Hematopoietic multipotent progenitor cell treated with erythropoietin and hydrocortisone succinate and interleukin-3 and kit ligand, for 17 days (in vitro differentiated cells): ENCODE results near the gene TIFAB.
A peak's percentile ranks its signal among the peaks of the same experiment; 100 is the strongest.

Experiments
- DNase-seq: peaks from one replicate; pipeline ENCODE4 v3.0.0-alpha.2; 2015; ENCODE audit warnings: low spot score

TIFAB gene

GRCh38 chr5:135481909-135482311 lies 29.8 kb upstream of the TIFAB start:
- DNase-seq, result no peak

- DNase-seq, result no peak
Observed at GRCh38 chr5:135481387-135481786, 29.2 kb upstream of the TIFAB start.

GRCh38 chr5:135480511-135480910 lies 28.4 kb upstream of the TIFAB start:
- DNase-seq, result no peak

GRCh38 chr5:135478938-135479337 lies 26.8 kb upstream of the TIFAB start:
- no peak for DNase-seq

- peak; percentile 23 for DNase-seq
Observed at GRCh38 chr5:135477613-135478066, 25.5 kb upstream of the TIFAB start.

GRCh38 chr5:135476615-135477581 lies 24.7 kb upstream of the TIFAB start:
- DNase-seq, result peak; percentile 20

- DNase-seq, result no peak
Observed at GRCh38 chr5:135473956-135474670, 22.0 kb upstream of the TIFAB start.

GRCh38 chr5:135472141-135472540 lies 20.0 kb upstream of the TIFAB start:
- no peak for DNase-seq

- DNase-seq, result no peak
Observed at GRCh38 chr5:135471726-135472125, 19.6 kb upstream of the TIFAB start.

GRCh38 chr5:135469911-135470310 lies 17.8 kb upstream of the TIFAB start:
- DNase-seq, result no peak

- DNase-seq, result no peak
Observed at GRCh38 chr5:135468541-135468940, 16.4 kb upstream of the TIFAB start.

- no peak for DNase-seq
Observed at GRCh38 chr5:135467871-135468485, 15.8 kb upstream of the TIFAB start.

GRCh38 chr5:135467051-135467625 lies 15.0 kb upstream of the TIFAB start:
- no peak for DNase-seq

GRCh38 chr5:135466178-135467050 lies 14.3 kb upstream of the TIFAB start:
- DNase-seq, result peak; percentile 71

GRCh38 chr5:135465391-135466122 lies 13.4 kb upstream of the TIFAB start:
- no peak for DNase-seq

- DNase-seq, result peak; percentile 82
Observed at GRCh38 chr5:135462304-135462703, 10.2 kb upstream of the TIFAB start.

- DNase-seq, result no peak
Observed at GRCh38 chr5:135461481-135462151, 9.5 kb upstream of the TIFAB start.

GRCh38 chr5:135460246-135461033 lies 8.3 kb upstream of the TIFAB start:
- DNase-seq, result no peak

- peak; percentile 89 for DNase-seq
Observed at GRCh38 chr5:135458921-135459331, 6.8 kb upstream of the TIFAB start.
